ENCODE data around the gene GP9.

GRCh38 chr3:129016720-129017483 is 43.7 kb upstream of the GP9 start:
- TF ChIP-seq, protein P1, sequence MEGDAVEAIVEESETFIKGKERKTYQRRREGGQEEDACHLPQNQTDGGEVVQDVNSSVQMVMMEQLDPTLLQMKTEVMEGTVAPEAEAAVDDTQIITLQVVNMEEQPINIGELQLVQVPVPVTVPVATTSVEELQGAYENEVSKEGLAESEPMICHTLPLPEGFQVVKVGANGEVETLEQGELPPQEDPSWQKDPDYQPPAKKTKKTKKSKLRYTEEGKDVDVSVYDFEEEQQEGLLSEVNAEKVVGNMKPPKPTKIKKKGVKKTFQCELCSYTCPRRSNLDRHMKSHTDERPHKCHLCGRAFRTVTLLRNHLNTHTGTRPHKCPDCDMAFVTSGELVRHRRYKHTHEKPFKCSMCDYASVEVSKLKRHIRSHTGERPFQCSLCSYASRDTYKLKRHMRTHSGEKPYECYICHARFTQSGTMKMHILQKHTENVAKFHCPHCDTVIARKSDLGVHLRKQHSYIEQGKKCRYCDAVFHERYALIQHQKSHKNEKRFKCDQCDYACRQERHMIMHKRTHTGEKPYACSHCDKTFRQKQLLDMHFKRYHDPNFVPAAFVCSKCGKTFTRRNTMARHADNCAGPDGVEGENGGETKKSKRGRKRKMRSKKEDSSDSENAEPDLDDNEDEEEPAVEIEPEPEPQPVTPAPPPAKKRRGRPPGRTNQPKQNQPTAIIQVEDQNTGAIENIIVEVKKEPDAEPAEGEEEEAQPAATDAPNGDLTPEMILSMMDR (IDR thresholded peaks at IDR 0.05; ENCODE audit: poor library complexity, severe bottlenecking): no peak
- TF ChIP-seq EP300 (conservative IDR thresholded peaks at IDR 0.05; ENCODE audit: poor library complexity, severe bottlenecking) (no peak), EZH2 (IDR thresholded peaks at IDR 0.05; ENCODE audit: borderline replicate concordance, insufficient read depth, low read length, poor library complexity, severe bottlenecking) (no peak), MXI1 (conservative IDR thresholded peaks at IDR 0.05; ENCODE audit: poor library complexity, severe bottlenecking) (no peak), TAF1 (IDR thresholded peaks at IDR 0.05; ENCODE audit: low read depth) (no peak), POLR2AphosphoS5 (IDR thresholded peaks at IDR 0.05) (no peak)
- TF ChIP-seq, protein P2, sequence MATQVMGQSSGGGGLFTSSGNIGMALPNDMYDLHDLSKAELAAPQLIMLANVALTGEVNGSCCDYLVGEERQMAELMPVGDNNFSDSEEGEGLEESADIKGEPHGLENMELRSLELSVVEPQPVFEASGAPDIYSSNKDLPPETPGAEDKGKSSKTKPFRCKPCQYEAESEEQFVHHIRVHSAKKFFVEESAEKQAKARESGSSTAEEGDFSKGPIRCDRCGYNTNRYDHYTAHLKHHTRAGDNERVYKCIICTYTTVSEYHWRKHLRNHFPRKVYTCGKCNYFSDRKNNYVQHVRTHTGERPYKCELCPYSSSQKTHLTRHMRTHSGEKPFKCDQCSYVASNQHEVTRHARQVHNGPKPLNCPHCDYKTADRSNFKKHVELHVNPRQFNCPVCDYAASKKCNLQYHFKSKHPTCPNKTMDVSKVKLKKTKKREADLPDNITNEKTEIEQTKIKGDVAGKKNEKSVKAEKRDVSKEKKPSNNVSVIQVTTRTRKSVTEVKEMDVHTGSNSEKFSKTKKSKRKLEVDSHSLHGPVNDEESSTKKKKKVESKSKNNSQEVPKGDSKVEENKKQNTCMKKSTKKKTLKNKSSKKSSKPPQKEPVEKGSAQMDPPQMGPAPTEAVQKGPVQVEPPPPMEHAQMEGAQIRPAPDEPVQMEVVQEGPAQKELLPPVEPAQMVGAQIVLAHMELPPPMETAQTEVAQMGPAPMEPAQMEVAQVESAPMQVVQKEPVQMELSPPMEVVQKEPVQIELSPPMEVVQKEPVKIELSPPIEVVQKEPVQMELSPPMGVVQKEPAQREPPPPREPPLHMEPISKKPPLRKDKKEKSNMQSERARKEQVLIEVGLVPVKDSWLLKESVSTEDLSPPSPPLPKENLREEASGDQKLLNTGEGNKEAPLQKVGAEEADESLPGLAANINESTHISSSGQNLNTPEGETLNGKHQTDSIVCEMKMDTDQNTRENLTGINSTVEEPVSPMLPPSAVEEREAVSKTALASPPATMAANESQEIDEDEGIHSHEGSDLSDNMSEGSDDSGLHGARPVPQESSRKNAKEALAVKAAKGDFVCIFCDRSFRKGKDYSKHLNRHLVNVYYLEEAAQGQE (IDR thresholded peaks at IDR 0.05; ENCODE audit: borderline replicate concordance): no peak
